ENCODE results near the gene KLK4.

The KLK4 gene

DNA sequence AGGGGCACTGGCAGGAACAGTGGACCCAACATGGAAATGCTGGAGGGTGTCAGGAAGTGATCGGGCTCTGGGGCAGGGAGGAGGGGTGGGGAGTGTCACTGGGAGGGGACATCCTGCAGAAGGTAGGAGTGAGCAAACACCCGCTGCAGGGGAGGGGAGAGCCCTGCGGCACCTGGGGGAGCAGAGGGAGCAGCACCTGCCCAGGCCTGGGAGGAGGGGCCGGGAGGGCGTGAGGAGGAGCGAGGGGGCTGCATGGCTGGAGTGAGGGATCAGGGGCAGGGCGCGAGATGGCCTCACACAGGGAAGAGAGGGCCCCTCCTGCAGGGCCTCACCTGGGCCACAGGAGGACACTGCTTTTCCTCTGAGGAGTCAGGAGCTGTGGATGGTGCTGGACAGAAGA lies 33.9 kb downstream of the KLK4 start:
- DNase-seq = no peak

DNA sequence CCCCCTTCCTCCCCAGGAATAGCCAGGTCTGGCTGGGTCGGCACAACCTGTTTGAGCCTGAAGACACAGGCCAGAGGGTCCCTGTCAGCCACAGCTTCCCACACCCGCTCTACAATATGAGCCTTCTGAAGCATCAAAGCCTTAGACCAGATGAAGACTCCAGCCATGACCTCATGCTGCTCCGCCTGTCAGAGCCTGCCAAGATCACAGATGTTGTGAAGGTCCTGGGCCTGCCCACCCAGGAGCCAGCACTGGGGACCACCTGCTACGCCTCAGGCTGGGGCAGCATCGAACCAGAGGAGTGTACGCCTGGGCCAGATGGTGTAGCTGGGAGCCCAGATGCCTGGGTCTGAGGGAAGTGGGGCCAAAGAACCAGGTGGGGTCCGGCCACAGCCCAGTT lies 34.7 kb downstream of the KLK4 start:
- no peak for DNase-seq

DNA sequence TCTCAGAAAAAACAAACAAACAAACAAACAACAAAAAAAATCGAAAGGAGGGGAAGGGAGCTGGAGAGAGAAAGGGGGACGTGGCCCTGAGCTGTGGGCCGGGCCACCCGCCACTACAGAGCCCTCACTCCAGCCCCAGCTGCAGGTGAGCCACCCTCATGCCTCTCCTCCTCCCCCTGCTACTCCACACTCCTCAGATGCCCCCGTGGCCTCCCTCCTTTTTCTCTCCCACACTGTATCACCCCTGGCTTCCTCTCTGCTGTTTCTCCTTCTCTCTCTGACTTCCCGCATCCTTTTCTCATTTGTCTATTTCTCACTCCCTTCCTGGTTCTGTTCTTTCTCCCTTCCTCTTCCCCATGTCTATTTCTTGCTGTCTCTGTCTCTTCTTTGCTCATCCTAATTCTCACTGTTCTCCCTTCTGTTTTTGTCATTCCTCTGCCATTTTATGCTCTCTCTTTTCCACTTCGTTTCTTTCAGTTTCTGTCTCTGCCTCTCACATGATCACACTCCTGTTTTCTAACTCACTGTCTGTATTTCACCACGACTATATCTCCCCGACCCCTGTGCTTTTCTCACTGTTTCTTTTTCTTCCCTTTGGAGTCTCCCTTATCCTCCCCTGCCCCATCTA lies 35.3 kb downstream of the KLK4 start:
- DNase-seq = no peak

DNA sequence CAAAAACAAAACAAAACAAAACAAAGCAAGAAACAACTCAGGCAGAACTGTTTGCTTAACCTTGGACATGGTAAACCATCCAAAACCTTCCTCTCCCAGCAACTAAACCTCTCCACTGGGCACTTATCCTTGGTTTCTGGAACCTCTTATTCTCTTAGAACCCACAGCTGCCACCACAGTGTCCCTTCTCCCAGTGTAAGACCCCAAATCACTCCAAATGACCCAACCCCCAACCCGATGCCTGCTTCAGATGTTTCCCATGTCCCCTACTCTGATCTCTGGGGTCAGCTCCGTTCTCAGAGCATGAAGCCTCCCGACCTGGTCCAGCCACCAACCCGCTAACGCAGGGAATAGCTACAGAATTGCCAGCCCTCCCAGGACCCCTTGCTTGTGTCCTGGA lies 37.0 kb downstream of the KLK4 start:
- no peak for DNase-seq

DNA sequence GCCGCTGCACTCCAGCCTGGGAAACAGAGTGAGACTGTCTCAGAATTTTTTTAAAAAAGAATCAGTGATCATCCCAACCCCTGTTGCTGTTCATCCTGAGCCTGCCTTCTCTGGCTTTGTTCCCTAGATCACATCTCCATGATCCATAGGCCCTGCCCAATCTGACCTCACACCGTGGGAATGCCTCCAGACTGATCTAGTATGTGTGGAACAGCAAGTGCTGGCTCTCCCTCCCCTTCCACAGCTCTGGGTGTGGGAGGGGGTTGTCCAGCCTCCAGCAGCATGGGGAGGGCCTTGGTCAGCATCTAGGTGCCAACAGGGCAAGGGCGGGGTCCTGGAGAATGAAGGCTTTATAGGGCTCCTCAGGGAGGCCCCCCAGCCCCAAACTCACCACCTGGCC lies 38.1 kb downstream of the KLK4 start, which contains the start of gene KLK2:
KLK2 (plus strand) TSS at position 384 of the 400 bp plus-strand sequence. CDS start 35 bp downstream, outside the sequence.
- DNase-seq = no peak

DNA sequence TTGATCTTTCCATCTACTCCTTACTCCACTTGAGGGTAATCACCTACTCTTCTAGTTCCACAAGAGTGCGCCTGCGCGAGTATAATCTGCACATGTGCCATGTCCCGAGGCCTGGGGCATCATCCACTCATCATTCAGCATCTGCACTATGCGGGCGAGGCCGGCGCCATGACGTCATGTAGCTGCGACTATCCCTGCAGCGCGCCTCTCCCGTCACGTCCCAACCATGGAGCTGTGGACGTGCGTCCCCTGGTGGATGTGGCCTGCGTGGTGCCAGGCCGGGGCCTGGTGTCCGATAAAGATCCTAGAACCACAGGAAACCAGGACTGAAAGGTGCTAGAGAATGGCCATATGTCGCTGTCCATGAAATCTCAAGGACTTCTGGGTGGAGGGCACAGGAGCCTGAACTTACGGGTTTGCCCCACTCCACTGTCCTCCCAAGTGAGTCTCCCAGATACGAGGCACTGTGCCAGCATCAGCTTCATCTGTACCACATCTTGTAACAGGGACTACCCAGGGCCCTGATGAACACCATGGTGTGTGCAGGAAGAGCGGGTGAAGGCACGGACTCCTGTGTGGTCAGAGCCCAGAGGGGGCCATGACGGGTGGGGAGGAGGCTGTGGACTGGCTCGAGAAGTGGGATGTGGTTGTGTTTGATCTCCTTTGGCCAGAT lies 40.6 kb downstream of the KLK4 start:
- no peak for DNase-seq

DNA sequence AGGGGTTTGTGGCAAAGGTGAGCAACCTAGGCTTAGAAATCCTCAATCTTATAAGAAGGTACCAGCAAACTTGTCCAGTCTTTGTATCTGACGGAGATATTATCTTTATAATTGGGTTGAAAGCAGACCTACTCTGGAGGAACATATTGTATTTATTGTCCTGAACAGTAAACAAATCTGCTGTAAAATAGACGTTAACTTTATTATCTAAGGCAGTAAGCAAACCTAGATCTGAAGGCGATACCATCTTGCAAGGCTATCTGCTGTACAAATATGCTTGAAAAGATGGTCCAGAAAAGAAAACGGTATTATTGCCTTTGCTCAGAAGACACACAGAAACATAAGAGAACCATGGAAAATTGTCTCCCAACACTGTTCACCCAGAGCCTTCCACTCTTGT lies 41.7 kb downstream of the KLK4 start:
- DNase-seq = no peak

DNA sequence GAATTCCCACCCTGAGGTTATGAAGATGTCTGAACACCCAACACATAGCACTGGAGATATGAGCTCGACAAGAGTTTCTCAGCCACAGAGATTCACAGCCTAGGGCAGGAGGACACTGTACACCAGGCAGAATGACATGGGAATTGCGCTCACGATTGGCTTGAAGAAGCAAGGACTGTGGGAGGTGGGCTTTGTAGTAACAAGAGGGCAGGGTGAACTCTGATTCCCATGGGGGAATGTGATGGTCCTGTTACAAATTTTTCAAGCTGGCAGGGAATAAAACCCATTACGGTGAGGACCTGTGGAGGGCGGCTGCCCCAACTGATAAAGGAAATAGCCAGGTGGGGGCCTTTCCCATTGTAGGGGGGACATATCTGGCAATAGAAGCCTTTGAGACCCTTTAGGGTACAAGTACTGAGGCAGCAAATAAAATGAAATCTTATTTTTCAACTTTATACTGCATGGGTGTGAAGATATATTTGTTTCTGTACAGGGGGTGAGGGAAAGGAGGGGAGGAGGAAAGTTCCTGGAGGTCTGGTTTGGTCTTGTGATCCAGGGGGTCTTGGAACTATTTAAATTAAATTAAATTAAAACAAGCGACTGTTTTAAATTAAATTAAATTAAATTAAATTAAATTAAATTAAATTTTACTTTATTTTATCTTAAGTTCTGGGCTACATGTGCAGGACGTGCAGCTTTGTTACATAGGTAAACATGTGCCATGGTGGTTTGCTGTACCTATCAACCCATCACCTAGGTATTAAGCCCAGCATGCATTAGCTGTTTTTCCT lies 49.5 kb downstream of the KLK4 start:
- DNase-seq = no peak

DNA sequence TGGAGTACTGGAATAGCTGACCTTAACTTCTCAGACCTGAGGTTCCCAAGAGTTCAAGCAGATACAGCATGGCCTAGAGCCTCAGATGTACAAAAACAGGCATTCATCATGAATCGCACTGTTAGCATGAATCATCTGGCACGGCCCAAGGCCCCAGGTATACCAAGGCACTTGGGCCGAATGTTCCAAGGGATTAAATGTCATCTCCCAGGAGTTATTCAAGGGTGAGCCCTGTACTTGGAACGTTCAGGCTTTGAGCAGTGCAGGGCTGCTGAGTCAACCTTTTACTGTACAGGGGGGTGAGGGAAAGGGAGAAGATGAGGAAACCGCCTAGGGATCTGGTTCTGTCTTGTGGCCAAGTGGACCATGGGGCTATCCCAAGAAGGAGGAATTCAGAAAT lies 50.2 kb downstream of the KLK4 start:
- no peak for DNase-seq

DNA sequence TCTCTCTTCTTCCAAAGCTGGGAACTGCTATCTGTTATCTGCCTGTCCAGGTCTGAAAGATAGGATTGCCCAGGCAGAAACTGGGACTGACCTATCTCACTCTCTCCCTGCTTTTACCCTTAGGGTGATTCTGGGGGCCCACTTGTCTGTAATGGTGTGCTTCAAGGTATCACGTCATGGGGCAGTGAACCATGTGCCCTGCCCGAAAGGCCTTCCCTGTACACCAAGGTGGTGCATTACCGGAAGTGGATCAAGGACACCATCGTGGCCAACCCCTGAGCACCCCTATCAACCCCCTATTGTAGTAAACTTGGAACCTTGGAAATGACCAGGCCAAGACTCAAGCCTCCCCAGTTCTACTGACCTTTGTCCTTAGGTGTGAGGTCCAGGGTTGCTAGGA lies 51.3 kb downstream of the KLK4 start:
- DNase-seq = no peak

DNA sequence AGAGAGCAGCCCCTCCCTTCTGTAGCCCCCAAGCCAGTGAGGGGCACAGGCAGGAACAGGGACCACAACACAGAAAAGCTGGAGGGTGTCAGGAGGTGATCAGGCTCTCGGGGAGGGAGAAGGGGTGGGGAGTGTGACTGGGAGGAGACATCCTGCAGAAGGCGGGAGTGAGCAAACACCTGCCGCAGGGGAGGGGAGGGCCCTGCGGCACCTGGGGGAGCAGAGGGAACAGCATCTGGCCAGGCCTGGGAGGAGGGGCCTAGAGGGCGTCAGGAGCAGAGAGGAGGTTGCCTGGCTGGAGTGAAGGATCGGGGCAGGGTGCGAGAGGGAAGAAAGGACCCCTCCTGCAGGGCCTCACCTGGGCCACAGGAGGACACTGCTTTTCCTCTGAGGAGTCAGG lies 52.3 kb downstream of the KLK4 start:
- no peak for DNase-seq

DNA sequence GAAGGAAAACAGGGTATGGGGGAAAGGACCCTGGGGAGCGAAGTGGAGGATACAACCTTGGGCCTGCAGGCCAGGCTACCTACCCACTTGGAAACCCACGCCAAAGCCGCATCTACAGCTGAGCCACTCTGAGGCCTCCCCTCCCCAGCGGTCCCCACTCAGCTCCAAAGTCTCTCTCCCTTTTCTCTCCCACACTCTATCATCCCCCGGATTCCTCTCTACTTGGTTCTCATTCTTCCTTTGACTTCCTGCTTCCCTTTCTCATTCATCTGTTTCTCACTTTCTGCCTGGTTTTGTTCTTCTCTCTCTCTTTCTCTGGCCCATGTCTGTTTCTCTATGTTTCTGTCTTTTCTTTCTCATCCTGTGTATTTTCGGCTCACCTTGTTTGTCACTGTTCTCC lies 53.8 kb downstream of the KLK4 start:
- no peak for DNase-seq

Measured in effector CD8-positive, alpha-beta T cell (primary cell).